HG03045 (cell line): Measurements from ENCODE around the gene FLT4.
"Not testable (repeated sequence)": the region's sequence is repeated elsewhere in the genome, so short reads cannot be mapped to it uniquely, and the experiment has no call there.

ENCODE experiments used
- ATAC-seq: cut with Tn5 transposase; IDR thresholded peaks from one replicate; pipeline ENCODE4 v1.9.1; 2021; ENCODE audit warnings: mild to moderate bottlenecking, moderate library complexity; ENCODE audit not compliant: unreplicated experiment

Gene FLT4

GRCh38 chr5:180670586-180671359 is 21.4 kb upstream of the FLT4 start:
- no peak for ATAC-seq

GRCh38 chr5:180670157-180670556 is 20.8 kb upstream of the FLT4 start:
- ATAC-seq = no peak

- no peak for ATAC-seq
Observed at GRCh38 chr5:180669661-180670060, 20.3 kb upstream of the FLT4 start.

- ATAC-seq = no peak
Observed at GRCh38 chr5:180668835-180669596, 19.6 kb upstream of the FLT4 start.

- no peak for ATAC-seq
Observed at GRCh38 chr5:180666812-180667211, 17.4 kb upstream of the FLT4 start.

GRCh38 chr5:180665682-180666404 is 16.4 kb upstream of the FLT4 start:
- ATAC-seq = no peak

GRCh38 chr5:180658774-180659564 is 9.6 kb upstream of the FLT4 start:
- no peak for ATAC-seq

- not testable (repeated sequence) for ATAC-seq
Observed at GRCh38 chr5:180655243-180655642, 5.8 kb upstream of the FLT4 start.

- no peak for ATAC-seq
Observed at GRCh38 chr5:180652771-180653170, 3.4 kb upstream of the FLT4 start.

GRCh38 chr5:180652346-180652745 is 2.9 kb upstream of the FLT4 start:
- ATAC-seq = no peak

GRCh38 chr5:180648658-180649296 is 623 bp downstream of the FLT4 start:
- ATAC-seq = no peak

- ATAC-seq = no peak
Observed at GRCh38 chr5:180647941-180648500, 1.4 kb downstream of the FLT4 start.

GRCh38 chr5:180647465-180647864 is 1.9 kb downstream of the FLT4 start:
- no peak for ATAC-seq

GRCh38 chr5:180646963-180647305 is 2.5 kb downstream of the FLT4 start:
- no peak for ATAC-seq

- ATAC-seq = no peak
Observed at GRCh38 chr5:180646289-180646962, 3.0 kb downstream of the FLT4 start.

- no peak for ATAC-seq
Observed at GRCh38 chr5:180645274-180646204, 3.9 kb downstream of the FLT4 start.

GRCh38 chr5:180644825-180645273 is 4.6 kb downstream of the FLT4 start:
- ATAC-seq = no peak

GRCh38 chr5:180644129-180644824 is 5.1 kb downstream of the FLT4 start:
- ATAC-seq = no peak
